SKM-1 (cell line): ENCODE data around the gene ANGPTL2.

ENCODE experiments used
- DNase-seq: peaks from one replicate; lab custom pipeline; 2025; ENCODE audit not compliant: unreplicated experiment; lab: John Stamatoyannopoulos, UW

ANGPTL2 gene

DNA sequence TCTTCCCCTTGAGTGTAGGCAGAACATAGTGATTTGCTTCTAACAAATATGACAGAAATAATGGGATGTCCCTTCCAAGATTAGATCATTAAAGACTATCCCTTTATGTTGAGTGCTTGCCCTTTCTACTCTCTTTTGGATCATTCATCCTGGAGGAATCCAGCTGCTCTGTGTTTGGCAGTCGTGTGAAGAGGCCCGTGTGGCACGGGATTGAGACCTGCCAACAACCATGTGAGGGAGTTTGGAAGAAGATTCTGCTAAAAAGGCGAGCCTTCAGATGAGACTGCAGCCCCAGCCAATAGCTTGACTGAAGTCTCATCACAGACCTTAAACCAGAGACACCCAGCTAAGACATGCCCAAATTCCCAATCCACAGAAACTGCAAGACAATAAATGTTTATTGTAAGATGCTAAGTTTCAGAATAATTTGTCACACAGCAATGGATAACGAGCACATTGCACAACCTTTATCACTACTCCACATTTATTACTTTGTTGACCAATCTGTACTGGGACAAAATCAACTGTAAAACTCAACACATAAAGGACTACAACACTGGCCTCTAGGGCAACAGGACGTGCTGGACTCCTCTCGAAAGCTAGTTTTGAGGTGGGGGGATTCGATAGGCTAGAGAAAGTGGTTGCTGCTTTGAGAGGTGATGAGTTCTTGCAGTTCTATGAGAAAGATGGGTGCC, 42.8 kb downstream of the ANGPTL2 start:
- no peak for DNase-seq

DNA sequence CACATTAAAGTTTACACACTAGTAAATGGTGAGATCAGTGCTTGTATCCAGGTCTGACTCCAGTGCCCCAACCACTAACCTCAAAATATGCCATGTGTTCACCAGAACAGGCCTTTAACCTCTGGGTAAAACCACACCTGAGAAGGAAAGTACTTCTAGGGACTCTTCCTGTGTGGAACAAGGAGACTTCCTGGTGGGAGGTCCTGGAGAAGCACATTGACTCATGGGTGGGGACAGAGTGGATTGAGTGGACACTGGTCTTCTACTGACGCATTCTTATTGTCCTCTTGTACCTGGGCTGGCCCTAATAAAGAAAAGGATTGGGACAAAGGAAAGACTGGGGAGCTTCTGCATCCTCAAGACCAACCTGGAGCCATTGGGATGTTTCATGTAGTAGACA, 43.4 kb downstream of the ANGPTL2 start:
- no peak for DNase-seq

DNA sequence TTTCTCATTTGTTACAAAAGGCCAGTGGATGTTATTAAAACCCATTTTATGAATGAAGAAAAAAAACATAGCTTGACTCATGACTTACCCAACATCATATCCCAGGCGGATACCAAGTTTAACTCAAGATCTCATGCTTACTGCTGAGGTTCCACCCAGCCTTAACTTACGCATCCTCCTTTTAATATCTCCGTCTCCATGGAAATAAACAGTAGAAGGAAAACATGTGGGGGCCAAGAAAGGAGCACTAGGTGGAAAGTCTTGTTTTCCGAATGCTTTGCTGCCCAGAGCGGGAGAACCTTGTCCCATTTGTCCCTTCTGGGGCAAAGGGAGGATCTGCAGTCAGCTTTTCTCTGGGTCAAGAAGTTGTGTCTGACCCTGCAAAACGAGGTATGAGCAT, 44.1 kb downstream of the ANGPTL2 start:
- DNase-seq, result no peak

DNA sequence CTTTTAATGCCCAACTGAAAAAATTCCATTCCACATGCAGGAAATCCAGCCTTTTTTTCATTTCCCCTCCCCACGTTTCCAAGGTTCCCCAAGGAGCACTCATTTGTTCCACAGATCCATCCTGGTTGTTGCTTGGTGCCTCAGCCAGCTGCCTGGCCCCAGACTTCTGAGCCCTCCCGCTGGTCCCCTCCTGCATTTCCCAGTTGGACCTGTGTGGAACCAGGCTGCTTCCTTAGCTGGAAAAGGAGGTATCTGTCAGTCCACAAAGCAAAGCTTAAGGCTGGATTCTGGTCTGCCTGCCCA, 44.8 kb downstream of the ANGPTL2 start:
- no peak for DNase-seq

DNA sequence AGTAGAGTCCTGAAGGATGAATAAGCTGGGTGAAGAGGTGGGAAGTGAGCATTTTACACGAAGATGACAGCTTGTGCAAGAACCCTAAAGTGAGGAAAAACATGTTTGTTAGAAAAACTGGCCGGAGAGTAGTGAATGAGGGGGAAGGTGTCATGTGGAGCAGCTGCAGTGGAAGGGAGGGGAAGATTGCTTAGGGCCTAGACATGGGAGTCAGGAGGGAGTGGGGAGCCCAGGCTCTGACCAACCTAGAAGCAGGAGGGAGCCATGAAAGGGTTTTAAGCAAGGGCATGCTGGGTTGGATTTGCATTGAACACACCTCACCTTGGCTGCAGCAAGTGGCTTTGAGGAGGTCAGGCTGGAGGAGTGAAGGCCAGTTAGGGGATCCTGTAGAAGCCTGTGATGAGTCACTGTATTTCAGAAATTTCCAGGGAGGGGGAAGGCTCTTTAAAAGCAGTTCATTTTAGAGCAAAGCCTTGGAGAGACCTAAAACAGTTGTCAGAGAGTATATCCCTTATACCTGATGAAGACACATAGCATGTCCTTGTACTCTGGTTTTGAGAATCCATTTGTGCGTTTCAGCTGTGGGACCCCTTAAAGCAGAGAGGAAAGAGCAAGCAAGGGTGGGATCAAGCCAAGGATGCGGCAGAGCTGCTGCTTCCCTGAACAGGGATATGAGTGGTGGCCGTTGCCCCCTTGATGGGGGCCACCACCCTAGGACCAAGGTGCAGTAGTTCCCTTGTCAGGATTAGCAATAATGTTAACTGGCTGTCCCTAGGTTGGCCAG, 45.4 kb downstream of the ANGPTL2 start:
- no peak for DNase-seq

DNA sequence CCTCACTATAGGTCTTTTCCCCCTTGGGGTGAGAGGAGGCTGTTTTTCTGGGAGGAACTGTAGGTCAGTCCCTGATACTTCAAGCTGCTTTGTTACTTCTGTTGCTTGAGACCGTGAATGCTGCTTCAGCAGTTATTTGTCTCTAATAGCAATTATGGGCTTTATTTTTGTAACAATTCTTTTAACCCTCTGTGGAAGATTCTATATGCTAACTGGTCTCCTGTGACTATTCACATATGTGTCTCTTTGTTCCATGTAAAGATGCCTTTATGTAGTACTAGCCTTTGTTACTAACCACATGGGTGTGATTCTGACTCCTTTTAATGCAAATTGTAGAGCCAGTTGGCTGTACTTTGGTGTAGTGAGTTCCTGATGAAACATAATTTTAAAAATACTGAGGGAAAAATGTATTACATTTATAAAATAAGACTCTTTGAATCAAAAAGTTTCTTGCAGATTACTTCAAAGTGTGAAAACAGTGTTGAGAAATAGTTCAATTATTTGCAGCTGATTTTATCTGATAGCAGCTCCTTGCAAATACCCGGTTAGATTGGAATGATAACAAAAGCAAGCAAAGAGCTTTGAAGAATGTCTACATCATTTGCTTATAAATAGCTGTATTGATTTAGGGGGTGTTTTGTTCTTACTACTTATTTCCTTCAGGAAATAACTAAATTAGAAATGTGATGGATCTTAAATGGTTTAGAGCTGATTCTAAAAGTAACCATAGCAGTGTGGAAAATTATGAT, 46.6 kb downstream of the ANGPTL2 start:
- DNase-seq, result no peak

DNA sequence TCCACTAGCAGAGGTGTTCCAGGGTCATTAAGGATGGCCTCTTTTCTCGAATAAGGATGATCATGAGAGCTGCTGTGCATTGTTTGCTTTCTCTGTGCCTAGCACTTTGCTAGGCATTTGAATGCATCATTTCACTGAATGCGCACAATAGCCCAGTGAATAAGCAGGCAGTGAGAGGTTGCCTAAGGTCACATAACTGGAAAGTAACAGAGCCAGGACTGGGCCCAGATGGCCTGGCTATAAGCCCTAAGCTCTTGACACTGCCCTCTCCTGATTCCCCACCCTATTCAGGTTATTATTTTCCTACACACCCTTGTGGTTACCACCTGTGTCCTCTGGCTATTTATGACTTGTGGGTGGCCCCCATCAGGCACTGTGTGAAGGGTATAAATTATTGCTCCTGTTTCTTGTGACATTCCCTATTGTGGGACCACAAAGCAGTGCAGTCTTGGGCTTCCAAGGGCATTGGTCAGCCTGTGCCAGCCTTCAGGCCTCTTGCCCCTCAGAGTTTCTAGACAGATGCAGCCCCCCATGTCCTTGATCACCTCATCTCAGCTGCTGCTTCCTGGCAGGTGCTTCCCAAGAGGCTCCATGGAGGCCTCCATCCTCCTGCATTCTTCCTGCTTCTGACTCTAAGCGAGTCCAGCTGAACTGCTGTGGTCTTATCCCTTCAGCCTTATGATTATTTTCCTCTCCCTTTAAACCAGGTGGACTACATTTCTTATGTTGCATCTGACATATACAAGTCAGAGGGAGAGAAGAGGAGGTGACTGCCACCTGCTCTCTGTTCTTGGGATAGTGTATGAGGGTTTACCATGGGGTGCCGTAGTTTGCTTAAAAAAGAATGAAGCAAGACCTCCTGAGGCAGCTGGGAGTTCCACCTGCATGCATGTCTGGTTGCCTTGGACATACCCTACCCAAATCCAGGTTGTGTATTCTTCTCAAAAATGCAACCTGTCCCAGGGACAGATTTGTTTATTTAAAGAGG, 47.6 kb downstream of the ANGPTL2 start:
- DNase-seq, result no peak

DNA sequence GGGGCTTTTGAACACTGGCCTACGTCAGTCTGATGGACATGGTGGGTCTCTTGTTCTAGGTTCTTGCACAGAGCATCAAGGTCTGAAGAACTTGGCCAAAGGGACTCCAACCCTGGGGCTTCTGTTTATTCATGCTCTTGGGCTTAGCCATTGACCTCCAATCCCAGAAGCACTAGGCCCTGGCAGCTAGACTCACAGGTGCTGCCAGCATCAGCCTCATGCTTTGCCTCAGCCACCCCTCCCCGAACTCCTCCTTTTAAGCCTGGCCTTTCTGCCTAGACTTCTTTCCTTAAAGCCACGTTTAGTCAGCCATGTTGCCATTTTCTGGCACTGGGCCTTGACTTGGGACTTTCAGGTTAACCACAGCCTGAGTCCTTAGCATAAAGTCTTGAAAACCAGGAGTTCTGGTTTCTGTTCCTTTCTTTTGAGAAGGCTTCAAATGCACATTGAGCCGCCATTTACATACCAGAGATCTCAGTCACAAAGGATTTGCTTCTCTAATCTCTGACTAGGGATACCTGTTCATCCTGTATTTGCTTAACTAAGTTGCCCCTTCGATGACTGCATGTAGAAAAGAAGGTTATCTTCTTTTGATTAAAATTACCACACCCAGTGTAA, 54.7 kb downstream of the ANGPTL2 start:
- no peak for DNase-seq

- DNase-seq, result peak; percentile 24
Measured at GRCh38 chr9:127066851-127067136, 55.6 kb downstream of the ANGPTL2 start.

DNA sequence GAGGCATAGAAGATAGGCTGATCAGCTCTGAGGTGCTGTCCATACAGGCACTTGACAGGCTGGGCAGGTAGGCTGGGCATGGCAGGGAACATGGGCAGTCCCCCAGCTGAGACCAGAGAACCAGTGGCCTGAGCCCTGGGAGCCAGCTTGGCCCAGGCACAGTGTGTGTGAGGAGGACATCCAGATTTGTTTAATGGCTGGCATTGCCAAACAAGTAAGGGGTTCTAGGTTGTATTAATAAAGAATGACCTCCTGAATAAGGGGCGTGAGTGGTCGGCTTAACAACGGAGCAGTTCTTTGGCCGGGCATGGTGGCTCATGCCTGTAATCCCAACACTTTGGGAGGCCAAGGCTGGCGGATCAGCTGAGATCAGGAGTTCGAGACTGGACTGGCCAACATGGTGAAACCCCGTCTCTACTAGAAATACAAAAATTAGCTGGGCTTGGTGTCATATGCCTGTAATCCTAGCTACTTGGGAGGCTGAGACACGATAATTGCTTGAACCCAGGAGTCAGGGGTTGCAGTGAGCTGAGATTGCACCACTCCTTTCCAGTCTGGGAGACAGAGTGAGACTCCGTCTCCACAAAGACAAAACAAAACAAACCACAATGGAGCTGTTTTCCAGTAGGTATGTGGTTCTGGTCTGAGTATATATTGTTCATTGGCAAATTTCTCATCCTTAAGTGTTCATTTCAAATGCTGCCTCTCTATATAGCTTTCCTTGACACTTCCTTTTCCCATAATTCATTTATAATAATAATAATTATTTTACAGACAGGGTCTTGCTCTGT, 56.2 kb downstream of the ANGPTL2 start:
- no peak for DNase-seq

GRCh38 chr9:127065592-127065991, 56.8 kb downstream of the ANGPTL2 start:
- no peak for DNase-seq

GRCh38 chr9:127064335-127064734, 58.1 kb downstream of the ANGPTL2 start:
- no peak for DNase-seq

DNA sequence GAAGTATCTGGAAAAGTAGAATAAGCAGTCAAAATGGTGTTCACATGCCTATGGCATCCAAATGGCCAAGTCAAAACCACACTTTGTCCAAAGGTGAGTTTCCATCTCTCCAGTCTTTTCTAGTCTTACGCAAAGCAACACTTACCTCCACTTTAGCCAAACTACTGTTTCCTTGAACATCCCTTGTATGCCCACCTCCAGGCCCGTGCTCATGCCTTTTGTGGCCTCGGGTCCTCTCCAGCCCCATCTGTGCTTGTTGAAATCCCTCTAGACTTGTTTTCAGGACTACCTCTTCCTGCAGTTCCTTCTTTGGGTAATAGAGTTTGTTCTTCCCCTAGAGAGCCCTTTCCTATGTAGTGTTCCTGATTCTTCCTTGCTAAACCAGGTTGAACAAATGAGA, 61.0 kb downstream of the ANGPTL2 start:
- DNase-seq, result no peak

DNA sequence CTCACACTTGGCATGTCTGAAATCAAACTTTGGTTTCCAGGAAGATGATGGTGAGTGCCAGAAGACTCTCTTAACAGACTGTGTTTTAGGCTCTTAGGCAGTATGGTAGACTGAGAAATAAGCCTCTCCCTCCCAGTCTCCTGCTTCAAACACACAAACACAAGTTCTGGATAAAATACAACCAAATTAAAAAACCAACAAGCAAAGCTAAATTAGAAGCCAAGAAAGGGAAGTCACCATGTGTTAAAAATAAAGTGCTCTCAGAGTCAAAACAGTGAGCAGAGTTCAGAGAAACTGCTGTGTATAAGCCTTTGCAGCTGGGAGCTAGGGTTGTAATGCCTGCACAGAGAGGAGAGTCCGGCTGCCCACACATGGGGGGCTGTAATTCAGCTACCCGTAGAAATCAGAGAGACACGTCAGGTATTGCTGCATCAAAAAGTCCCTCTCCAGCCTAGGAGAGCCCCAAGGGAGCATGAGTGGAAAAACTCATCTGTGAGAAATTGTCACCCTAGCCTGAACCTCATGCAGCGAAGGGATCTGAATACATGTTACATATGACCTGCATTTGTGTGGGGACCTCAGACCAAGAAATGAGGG, 62.6 kb downstream of the ANGPTL2 start:
- no peak for DNase-seq

DNA sequence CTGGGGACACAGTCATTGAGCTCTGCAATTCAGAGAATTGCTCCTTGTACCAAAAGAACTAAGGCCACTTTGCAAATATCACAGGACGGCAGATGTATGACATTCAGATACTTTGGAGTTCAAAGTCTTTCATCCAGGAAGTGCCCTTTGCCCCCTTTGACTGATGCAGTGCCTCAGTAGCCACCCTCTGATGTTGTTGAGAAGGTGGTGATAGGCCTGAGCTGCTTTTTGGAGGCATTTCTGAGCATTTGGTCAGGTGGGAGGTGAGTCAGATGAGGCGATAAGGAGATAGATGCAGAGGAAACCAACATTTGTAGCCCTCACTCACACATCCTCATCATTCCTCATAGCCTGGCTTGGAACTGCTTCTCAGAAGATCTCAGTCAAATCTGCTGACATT, 63.4 kb downstream of the ANGPTL2 start:
- no peak for DNase-seq

GRCh38 chr9:127058645-127059021, 63.8 kb downstream of the ANGPTL2 start:
- DNase-seq, result no peak

DNA sequence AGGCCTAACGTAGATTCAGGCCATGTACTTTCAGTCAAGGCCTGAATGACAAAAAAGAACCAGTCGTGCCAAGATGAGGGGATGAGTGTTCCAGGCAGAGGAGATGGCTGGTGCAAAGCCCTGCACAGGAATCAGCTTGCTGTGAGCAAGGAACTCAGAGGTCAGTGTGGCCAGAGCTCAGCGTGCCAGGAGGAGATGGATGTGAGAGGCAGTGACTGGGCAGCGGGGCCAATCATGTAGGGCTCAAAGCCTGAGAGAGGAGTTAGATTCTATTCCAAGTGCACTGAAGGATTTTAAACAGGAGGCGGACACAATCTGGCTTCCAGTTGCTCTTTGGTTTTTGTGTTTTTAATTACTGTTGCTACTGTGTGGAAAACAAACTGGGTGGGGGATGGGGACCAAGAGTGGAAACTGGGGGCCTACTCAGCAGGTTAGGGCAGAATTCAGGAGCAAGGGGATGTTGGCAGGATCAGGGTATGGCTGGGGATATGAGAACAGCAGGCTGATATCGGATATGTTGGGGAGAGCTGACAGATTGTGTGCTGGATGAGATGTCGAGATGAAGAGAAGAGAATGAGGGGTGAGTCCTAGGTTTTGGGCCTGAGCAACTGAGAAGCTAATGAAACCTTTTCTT, 64.3 kb downstream of the ANGPTL2 start:
- no peak for DNase-seq

DNA sequence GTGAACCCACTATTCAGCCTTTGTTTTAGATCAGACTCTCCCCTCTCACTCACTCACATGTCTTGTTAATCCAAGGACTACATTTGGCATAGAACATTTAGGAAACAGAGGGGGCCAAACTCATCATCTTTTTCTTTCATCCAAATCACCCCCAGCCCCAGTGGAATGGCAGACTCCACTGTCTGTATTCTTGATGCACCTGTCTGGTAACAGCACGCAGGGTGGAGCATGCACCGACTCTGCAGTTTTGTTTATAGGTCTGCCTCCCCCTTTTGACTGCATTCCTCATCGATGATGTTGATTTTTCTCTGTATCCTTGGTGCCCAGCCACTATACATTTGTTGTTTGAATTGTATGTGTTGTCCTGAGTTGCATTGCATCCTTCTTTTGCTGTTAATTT, 66.0 kb downstream of the ANGPTL2 start:
- DNase-seq, result no peak

DNA sequence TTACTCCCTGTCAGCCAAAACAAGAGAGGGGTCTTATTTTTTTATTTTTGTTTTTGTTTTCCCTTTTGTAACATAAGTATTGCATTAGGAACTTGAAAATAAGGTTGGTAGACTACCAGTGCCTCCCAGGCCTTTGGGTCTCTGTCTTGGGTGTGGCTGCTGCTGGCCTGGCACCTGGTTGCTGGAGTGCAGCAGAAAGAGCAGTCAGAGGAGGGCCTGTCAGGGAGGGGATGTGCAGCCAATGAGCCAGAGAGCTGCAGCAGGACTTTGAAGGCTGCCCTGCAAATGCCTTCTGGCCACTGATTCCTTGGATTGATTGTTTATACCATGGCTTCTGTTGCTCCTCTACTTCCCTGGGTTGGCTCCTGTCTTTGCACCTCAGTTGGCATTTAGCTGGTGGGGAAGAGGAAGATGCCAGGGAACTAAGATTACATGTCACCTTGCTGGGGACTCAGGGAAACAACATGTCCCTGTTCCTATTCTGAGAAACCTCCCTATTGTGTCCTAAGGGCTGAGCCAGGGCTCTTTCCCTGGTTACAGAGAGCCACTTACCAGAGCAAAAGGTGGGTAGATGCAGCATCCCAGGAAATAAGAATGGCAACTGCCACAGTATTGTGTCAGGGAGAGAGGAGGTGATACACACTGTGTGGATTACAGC, 66.6 kb downstream of the ANGPTL2 start:
- DNase-seq, result no peak
